OCI-LY7 (cell line): Measurements from ENCODE around the gene VARS2. TPM values are rescaled to one million over a fixed set of nuclear protein-coding genes. Genes with fewer than 3 reads are reported as not detected.

Source experiments
- BruUV-seq: library from RNA; stranded (reverse); fragments of 400-500 nt; replicated peaks from 2 replicates; lab custom pipeline; 2021; lab: Mats Ljungman, UMichigan
- CTCF ChIA-PET: fragments of 300-600 bp; sonication (Branson Sonifier 250); formaldehyde crosslinking; loops from one replicate; lab custom pipeline; 2022; ENCODE audit warnings: antibody characterized with exemption; ENCODE audit not compliant: unreplicated experiment; lab: Charles Lee
- POLR2A ChIA-PET: fragments of 300-600 bp; sonication (Branson Sonifier 250); formaldehyde crosslinking; loops from one replicate; lab custom pipeline; 2022; ENCODE audit warnings: antibody characterized with exemption; lab: Charles Lee
- DNase-seq: peaks from one replicate; pipeline ENCODE4 v3.0.0-alpha.2; 2015; ENCODE audit warnings: low spot score
- H2AFZ ChIP-seq: fragments of 200-600 bp; sonication (generic), shearing (Covaris generic); 2 replicates; pipeline ENCODE4 v1.6.1; 2014; ENCODE audit warnings: mild to moderate bottlenecking, antibody characterized with exemption, low read length, moderate library complexity
- H3K27ac ChIP-seq: fragments of 200-600 bp; sonication (generic); 2 replicates; pipeline ENCODE4 v1.5.1; 2014; ENCODE audit warnings: mixed run types, low read depth, mild to moderate bottlenecking, moderate library complexity, low read length, inconsistent platforms; ENCODE audit not compliant: poor library complexity, severe bottlenecking
- H3K36me3 ChIP-seq: fragments of 200-600 bp; sonication (generic); 2 replicates; pipeline ENCODE4 v1.6.1; 2014; ENCODE audit warnings: mild to moderate bottlenecking, antibody characterized with exemption, low read length, moderate library complexity, mixed read lengths; ENCODE audit not compliant: insufficient read depth
- H3K4me1 ChIP-seq: fragments of 200-600 bp; sonication (generic); 2 replicates; pipeline ENCODE4 v1.5.1; 2014; ENCODE audit warnings: mild to moderate bottlenecking, low read length; ENCODE audit not compliant: insufficient read depth, poor library complexity, severe bottlenecking
- H3K4me2 ChIP-seq: fragments of 200-600 bp; sonication (generic); 2 replicates; pipeline ENCODE4 v1.6.1; 2014; ENCODE audit warnings: mild to moderate bottlenecking, low read length
- H3K4me3 ChIP-seq: fragments of 200-600 bp; sonication (generic); 2 replicates; pipeline ENCODE4 v1.5.1; 2014; ENCODE audit warnings: mild to moderate bottlenecking, low read depth, low read length; ENCODE audit not compliant: poor library complexity, severe bottlenecking
- H3K79me2 ChIP-seq: fragments of 200-600 bp; sonication (generic); 2 replicates; pipeline ENCODE4 v1.6.1; 2016; ENCODE audit warnings: low read depth, mild to moderate bottlenecking, low read length, moderate library complexity, mixed read lengths; ENCODE audit not compliant: insufficient read depth
- H3K9me2 ChIP-seq: fragments of 200-600 bp; sonication (generic); 2 replicates; pipeline ENCODE4 v1.6.1; 2016; ENCODE audit warnings: mild to moderate bottlenecking, low read length, mixed read lengths; ENCODE audit not compliant: insufficient read depth
- H3K9me3 ChIP-seq: fragments of 200-600 bp; sonication (generic); 2 replicates; pipeline ENCODE4 v1.6.1; 2014; ENCODE audit warnings: mild to moderate bottlenecking, mixed run types, low read length, mixed read lengths
- H4K20me1 ChIP-seq: fragments of 200-600 bp; sonication (generic); 2 replicates; pipeline ENCODE4 v1.6.1; 2014; ENCODE audit warnings: mild to moderate bottlenecking, antibody characterized with exemption, low read length, moderate library complexity, mixed read lengths; ENCODE audit not compliant: insufficient read depth
- CTCF ChIP-seq: fragments of 200-600 bp; sonication (generic); conservative IDR thresholded peaks from 2 replicates; pipeline ENCODE4 v1.5.1; 2014; ENCODE audit warnings: mild to moderate bottlenecking, antibody characterized with exemption, low read length, moderate library complexity, mixed read lengths
- EZH2phosphoT487 ChIP-seq: fragments of 200-600 bp; sonication (generic); IDR thresholded peaks from 2 replicates; pipeline ENCODE4 v1.6.1; 2018; ENCODE audit warnings: low read depth, borderline replicate concordance, mild to moderate bottlenecking, mixed run types, antibody characterized with exemption, low read length, moderate library complexity, mixed read lengths
- intact Hi-C: fragments of 100-400 bp; cut with micrococcal nuclease; formaldehyde crosslinking; loops from one replicate; pipeline ENCODE4 v1.10.0; 2022; ENCODE audit not compliant: unreplicated experiment
- total RNA-seq, 2 experiments: library from RNA; depleted of rRNA in 1 of 2; stranded (reverse); fragments of >200 nt in 1 of 2; shearing (Covaris generic) in 1 of 2; gene quantifications; 2 replicates each; pipeline ENCODE4 v1.2.3, GENCODE V29; 2014 to 2022

VARS2 gene
- total RNA-seq, 2 experiments from 2014 or later: 81.8 to 98.9 TPM

- Histone ChIP-seq H3K4me2 (no peak overlapping the region), H3K4me3 (no peak overlapping the region), H3K27ac (no peak overlapping the region), H3K79me2 (no peaks in the 10 kb centered on the region), H3K4me1 (peaks cover 28% of the 10 kb centered on the region), H4K20me1 (no peaks in the 10 kb centered on the region), H2AFZ (no peak overlapping the region), H3K9me2 (no peaks in the 10 kb centered on the region), H3K9me3 (no peaks in the 10 kb centered on the region), H3K36me3 (0 out of 2 replicates have a peak, but pooled peaks cover 3% of the 10 kb centered on the region)
- no TSS peak for BruUV-seq
- POLR2A ChIA-PET: interaction anchor here (1.1 kb wide), 1 partner anchor 11 kb away, joined by 3 read pairs; no protein-coding TSS in a partner anchor
- intact Hi-C loops: loop anchor here (10.0 kb wide), 1 partner anchor 215 kb away; the partner anchor contains the start of gene DHX16
- CTCF ChIA-PET: interaction anchor here (0.7 kb wide), 1 partner anchor 25 kb away, joined by 3 read pairs; the partner anchor contains the start of gene VARS2
- TF ChIP-seq CTCF: no peak
- TF ChIP-seq EZH2phosphoT487: no peak
- no peak for DNase-seq
These were observed 24.5 kb upstream of the VARS2 start for GRCh38 chr6:30889496-30889885.

- BruUV-seq: no TSS peak
- Histone ChIP-seq H3K36me3 (0 out of 2 replicates have a peak, but pooled peaks cover 3% of the 10 kb centered on the region), H3K27ac (no peak overlapping the region), H4K20me1 (no peaks in the 10 kb centered on the region), H3K4me3 (no peak overlapping the region), H3K4me1 (peaks cover 25% of the 10 kb centered on the region), H2AFZ (no peak overlapping the region), H3K4me2 (no peak overlapping the region), H3K79me2 (no peaks in the 10 kb centered on the region), H3K9me3 (no peaks in the 10 kb centered on the region), H3K9me2 (no peaks in the 10 kb centered on the region)
- DNase-seq: no peak
- ChIA-PET CTCF (no interaction called here), POLR2A (no interaction called here)
- intact Hi-C loops: loop anchor here (10.0 kb wide), 1 partner anchor 215 kb away; the partner anchor contains the start of gene DHX16
- TF ChIP-seq CTCF (no peak), EZH2phosphoT487 (no peak)
These were observed 24.0 kb upstream of the VARS2 start for GRCh38 chr6:30889921-30890645.
